ENCODE measurements around the gene MT1F.
"Not testable (repeated sequence)": the region's sequence is repeated elsewhere in the genome, so short reads cannot be mapped to it uniquely, and the experiment has no call there.

MT1F gene

GRCh38 chr16:56657555-56658326 lies at the start of gene MT1F:
TSS of gene MT1F (plus strand) at chr16:56657959. CDS start at chr16:56658059, 100 bp downstream.
- DNase-seq (ENCODE audit: low spot score) = peak; percentile 86

- peak; percentile 98 for DNase-seq (ENCODE audit: low spot score)
Measured at GRCh38 chr16:56608043-56608875, 49.5 kb upstream of the MT1F start, which contains the start of gene MT2A. TSS of gene MT2A (plus strand) at chr16:56608584. CDS start at chr16:56608656, 72 bp downstream.

GRCh38 chr16:56608876-56609462 lies 48.8 kb upstream of the MT1F start:
- no peak for DNase-seq (ENCODE audit: low spot score)

- no peak for DNase-seq (ENCODE audit: low spot score)
Measured at GRCh38 chr16:56609463-56609921, 48.3 kb upstream of the MT1F start.

GRCh38 chr16:56610017-56610608 lies 47.6 kb upstream of the MT1F start:
- DNase-seq (ENCODE audit: low spot score) = no peak

GRCh38 chr16:56610609-56611111 lies 47.1 kb upstream of the MT1F start:
- DNase-seq (ENCODE audit: low spot score) = no peak

- DNase-seq (ENCODE audit: low spot score) = no peak
Measured at GRCh38 chr16:56611281-56611833, 46.4 kb upstream of the MT1F start.

GRCh38 chr16:56613706-56614105 lies 44.1 kb upstream of the MT1F start:
- no peak for DNase-seq (ENCODE audit: low spot score)

GRCh38 chr16:56614549-56614991 lies 43.2 kb upstream of the MT1F start:
- DNase-seq (ENCODE audit: low spot score) = no peak

GRCh38 chr16:56615353-56615752 lies 42.4 kb upstream of the MT1F start:
- no peak for DNase-seq (ENCODE audit: low spot score)

- no peak for DNase-seq (ENCODE audit: low spot score)
Measured at GRCh38 chr16:56616608-56617211, 41.0 kb upstream of the MT1F start.

GRCh38 chr16:56617212-56618085 lies 40.3 kb upstream of the MT1F start:
- DNase-seq (ENCODE audit: low spot score) = no peak

- no peak for DNase-seq (ENCODE audit: low spot score)
Measured at GRCh38 chr16:56618138-56618537, 39.6 kb upstream of the MT1F start.

GRCh38 chr16:56620339-56620897 lies 37.3 kb upstream of the MT1F start:
- DNase-seq (ENCODE audit: low spot score) = no peak

GRCh38 chr16:56621665-56622445 lies 35.9 kb upstream of the MT1F start:
- DNase-seq (ENCODE audit: low spot score) = not testable (repeated sequence)

- not testable (repeated sequence) for DNase-seq (ENCODE audit: low spot score)
Measured at GRCh38 chr16:56623184-56623583, 34.6 kb upstream of the MT1F start.

- DNase-seq (ENCODE audit: low spot score) = no peak
Measured at GRCh38 chr16:56623637-56624036, 34.1 kb upstream of the MT1F start.

- peak; percentile 44 for DNase-seq (ENCODE audit: low spot score)
Measured at GRCh38 chr16:56625140-56625942, 32.4 kb upstream of the MT1F start, which contains the start of gene MT1E. TSS of gene MT1E (plus strand) at chr16:56625781. CDS start at chr16:56625852, 71 bp downstream.

All from LoVo (cell line).